Measurements from ENCODE around the gene PLOD1.

GRCh38 chr1:11918799-11919519 is 15.6 kb upstream of the PLOD1 start:
- TF ChIP-seq GLI4 (tag by site-specific recombination; IDR thresholded peaks at IDR 0.05) (no peak), AEBP2 (tag by site-specific recombination; IDR thresholded peaks at IDR 0.05; ENCODE audit: borderline replicate concordance) (no peak), ZBTB1 (tag by site-specific recombination; IDR thresholded peaks at IDR 0.05) (no peak), HOXA7 (CRISPR knock-in tag; IDR thresholded peaks at IDR 0.05; ENCODE audit: borderline replicate concordance) (no peak), ZNF133 (tag by site-specific recombination; IDR thresholded peaks at IDR 0.05) (no peak), CTCF (tag by site-specific recombination; IDR thresholded peaks at IDR 0.05) (no peak), ZNF280C (tag by site-specific recombination; IDR thresholded peaks at IDR 0.05) (no peak), ZNF488 (tag by site-specific recombination; IDR thresholded peaks at IDR 0.05) (no peak), ZNF558 (tag by site-specific recombination; IDR thresholded peaks at IDR 0.05) (no peak), ZNF175 (tag by site-specific recombination; IDR thresholded peaks at IDR 0.05) (no peak), REST (tag by site-specific recombination; IDR thresholded peaks at IDR 0.05) (no peak), ZNF114 (tag by site-specific recombination; IDR thresholded peaks at IDR 0.05) (no peak), ZSCAN18 (tag by site-specific recombination; IDR thresholded peaks at IDR 0.05) (no peak)
- TF ChIP-seq, protein P1, sequence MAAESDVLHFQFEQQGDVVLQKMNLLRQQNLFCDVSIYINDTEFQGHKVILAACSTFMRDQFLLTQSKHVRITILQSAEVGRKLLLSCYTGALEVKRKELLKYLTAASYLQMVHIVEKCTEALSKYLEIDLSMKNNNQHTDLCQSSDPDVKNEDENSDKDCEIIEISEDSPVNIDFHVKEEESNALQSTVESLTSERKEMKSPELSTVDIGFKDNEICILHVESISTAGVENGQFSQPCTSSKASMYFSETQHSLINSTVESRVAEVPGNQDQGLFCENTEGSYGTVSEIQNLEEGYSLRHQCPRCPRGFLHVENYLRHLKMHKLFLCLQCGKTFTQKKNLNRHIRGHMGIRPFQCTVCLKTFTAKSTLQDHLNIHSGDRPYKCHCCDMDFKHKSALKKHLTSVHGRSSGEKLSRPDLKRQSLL (tag by site-specific recombination; IDR thresholded peaks at IDR 0.05), result no peak
